AG10803 (cell line): ENCODE results near the gene TCOF1.

ENCODE experiments used
- DNase-seq: peaks from one replicate; pipeline ENCODE4 v3.0.0; 2010; ENCODE audit warnings: low read depth
- H3K4me3 ChIP-seq: 2 replicates; pipeline ENCODE4 v1.5.1; 2011; ENCODE audit warnings: mild to moderate bottlenecking, low read length, control low read depth
- CTCF ChIP-seq: conservative IDR thresholded peaks from 2 replicates; pipeline ENCODE4 v1.5.1; 2011; ENCODE audit warnings: mild to moderate bottlenecking, low read length, control low read depth, inconsistent platforms

Gene TCOF1

GRCh38 chr5:150397146-150397781 is 39.8 kb downstream of the TCOF1 start:
- TF ChIP-seq CTCF = no peak
- H3K4me3 ChIP-seq = no peak overlapping the region
- DNase-seq = peak; percentile 63

- peak; percentile 3; the same call in 1 of the 2 replicates for TF ChIP-seq CTCF
- no peak for DNase-seq
- no peak overlapping the region for H3K4me3 ChIP-seq
Measured at GRCh38 chr5:150397782-150398721, 40.6 kb downstream of the TCOF1 start.

- H3K4me3 ChIP-seq = no peak overlapping the region
- no peak; the same call in 1 of the 2 replicates for TF ChIP-seq CTCF
- no peak for DNase-seq
Measured at GRCh38 chr5:150398722-150399523, 41.4 kb downstream of the TCOF1 start.

GRCh38 chr5:150399524-150400211 is 42.2 kb downstream of the TCOF1 start:
- no peak overlapping the region for H3K4me3 ChIP-seq
- peak; percentile 51 for DNase-seq
- no peak for TF ChIP-seq CTCF

GRCh38 chr5:150400316-150401075 is 43.0 kb downstream of the TCOF1 start:
- no peak for DNase-seq
- no peak for TF ChIP-seq CTCF

GRCh38 chr5:150401076-150401375 is 43.5 kb downstream of the TCOF1 start:
- no peak overlapping the region for H3K4me3 ChIP-seq
- DNase-seq = no peak
- TF ChIP-seq CTCF = no peak

More at GRCh38 chr5:150400316-150401075, 43.0 kb downstream of the TCOF1 start:
- no peak overlapping the region for H3K4me3 ChIP-seq
